Fibroblast of mammary gland (primary cell): ENCODE data around the gene C1orf115.

Experiments used
- DNase-seq: peaks from one replicate; pipeline ENCODE4 v3.0.0-alpha.2; 2010; ENCODE audit warnings: low read depth
- H3K4me3 ChIP-seq: 2 replicates; pipeline ENCODE4 v1.5.1; 2011; ENCODE audit warnings: low read depth, mild to moderate bottlenecking, low read length, moderate library complexity; ENCODE audit not compliant: control insufficient read depth
- CTCF ChIP-seq: conservative IDR thresholded peaks from 2 replicates; pipeline ENCODE4 v1.5.1; 2011; ENCODE audit warnings: low read depth, low read length, inconsistent platforms; ENCODE audit not compliant: control insufficient read depth, insufficient read depth

The C1orf115 gene

DNA sequence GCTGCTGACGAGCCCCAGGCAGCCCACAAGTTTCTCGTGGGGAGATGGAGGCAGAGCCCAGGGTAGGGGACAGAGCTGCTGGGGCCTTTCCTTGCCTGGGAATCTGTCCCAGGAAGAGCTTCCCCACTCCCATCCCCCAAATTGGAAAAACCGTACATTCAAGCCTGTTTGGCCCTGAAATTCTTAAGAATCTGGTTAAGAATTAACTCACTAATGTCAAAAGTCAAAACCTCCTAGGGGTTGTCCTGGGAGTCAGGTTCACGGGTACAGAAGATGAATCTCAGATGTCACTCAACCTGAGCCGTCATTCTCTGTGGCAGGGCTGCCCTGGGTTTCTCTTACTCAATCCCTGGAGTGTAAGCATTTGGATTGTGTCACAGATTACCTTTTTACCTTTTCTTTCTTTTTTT is 8.4 kb downstream of the C1orf115 start:
- H3K4me3 ChIP-seq = no peak overlapping the region
- no peak for TF ChIP-seq CTCF
- DNase-seq = no peak

GRCh38 chr1:220699044-220699443 is 8.9 kb downstream of the C1orf115 start:
- DNase-seq = no peak
- no peak for TF ChIP-seq CTCF
- H3K4me3 ChIP-seq = no peak overlapping the region

DNA sequence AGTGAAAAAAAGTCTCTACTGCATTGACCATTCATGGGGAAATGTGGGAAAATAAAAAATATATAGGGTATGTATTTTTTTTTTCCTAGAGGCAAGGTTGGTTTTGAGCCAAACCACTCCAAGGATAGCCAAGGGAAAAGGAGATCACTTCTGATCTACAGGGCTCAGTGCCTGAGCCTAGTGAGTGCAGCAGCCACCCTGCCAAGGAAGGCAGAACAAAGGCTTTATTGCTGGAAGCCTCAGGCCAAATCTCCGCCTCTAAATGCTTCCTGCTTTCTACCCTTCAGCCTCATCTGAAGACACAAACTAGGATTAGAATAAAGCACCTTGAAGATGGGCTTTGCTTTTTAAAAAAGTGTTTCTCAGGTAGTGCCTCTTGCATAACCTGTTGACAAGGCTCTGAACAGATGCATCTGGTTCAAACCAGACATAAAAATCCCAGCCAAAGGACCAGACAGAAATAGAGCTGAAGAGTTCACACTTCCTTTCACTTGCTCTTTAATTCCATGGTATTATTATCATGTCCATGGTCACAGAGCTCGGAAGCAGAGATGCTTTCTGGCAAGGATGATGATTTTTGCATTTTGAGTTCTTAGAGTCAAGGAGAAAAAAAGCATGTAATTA is 10.5 kb downstream of the C1orf115 start:
- TF ChIP-seq CTCF = no peak
- DNase-seq = no peak
- no peak overlapping the region for H3K4me3 ChIP-seq

- H3K4me3 ChIP-seq = no peak overlapping the region
- TF ChIP-seq CTCF = no peak
- DNase-seq = no peak
Observed at GRCh38 chr1:220701974-220702373, 11.8 kb downstream of the C1orf115 start.

DNA sequence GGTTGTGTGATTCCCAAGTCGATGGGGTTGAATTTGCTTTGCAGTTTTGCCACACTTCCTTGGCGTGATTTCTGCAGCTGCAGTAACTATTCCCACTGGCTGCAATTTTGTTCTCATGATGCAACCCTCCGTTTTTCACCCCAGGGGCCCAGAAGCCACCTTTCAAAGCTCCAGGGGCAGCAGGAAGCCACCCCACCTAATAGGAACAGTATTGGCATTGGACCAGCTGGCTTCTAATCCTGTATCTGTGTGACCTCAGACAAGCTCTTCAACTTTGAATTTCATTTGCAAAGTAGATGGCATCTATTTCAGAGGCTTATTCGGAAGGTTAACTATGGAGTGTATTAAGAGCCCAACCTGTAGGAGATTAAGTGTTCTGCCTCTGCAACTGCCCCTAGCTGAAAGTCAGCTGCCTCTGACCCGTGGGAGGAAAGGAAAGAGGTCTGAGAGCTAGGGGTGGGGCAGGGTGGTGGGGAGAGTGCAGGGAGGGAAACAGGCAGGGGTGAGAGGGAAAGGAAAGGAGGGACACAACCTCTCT is 12.6 kb downstream of the C1orf115 start:
- H3K4me3 ChIP-seq = no peak overlapping the region
- no peak for DNase-seq
- no peak for TF ChIP-seq CTCF

- no peak overlapping the region for H3K4me3 ChIP-seq
- no peak for DNase-seq
- no peak for TF ChIP-seq CTCF
Observed at GRCh38 chr1:220703305-220703704, 13.1 kb downstream of the C1orf115 start.
